ENCODE data around the gene SAP130.
A peak's percentile ranks its signal among the peaks of the same experiment; 100 is the strongest.

The SAP130 gene

GRCh38 chr2:128027801-128028667, at the start of gene SAP130:
SAP130 (minus strand) TSS chr2:128028059; CDS start chr2:128026292, 1,767 bp downstream.
- Histone ChIP-seq H3K4me1 (ENCODE audit: control insufficient read depth, insufficient read depth, low read length) (peaks cover 10% of the 10 kb centered on the region; the same call in 1 of the 2 replicates), H3K9ac (ENCODE audit: low read depth, low read length) (peak within 1 kb of the TSS; percentile 78), H3K27ac (ENCODE audit: low read depth, low read length) (peak within 1 kb of the TSS; percentile 92), H3K27me3 (ENCODE audit: control insufficient read depth, insufficient read depth, low read length) (peaks cover 10% of the 10 kb centered on the region), H3K4me3 (ENCODE audit: low read depth, low read length) (peak within 1 kb of the TSS; percentile 95), H3K36me3 (ENCODE audit: control insufficient read depth, insufficient read depth, low read length) (peaks cover 14% of the 10 kb centered on the region), H3K9me3 (ENCODE audit: control insufficient read depth, insufficient read depth, low read length) (peaks cover 11% of the 10 kb centered on the region; the same call in 1 of the 2 replicates)

DNA sequence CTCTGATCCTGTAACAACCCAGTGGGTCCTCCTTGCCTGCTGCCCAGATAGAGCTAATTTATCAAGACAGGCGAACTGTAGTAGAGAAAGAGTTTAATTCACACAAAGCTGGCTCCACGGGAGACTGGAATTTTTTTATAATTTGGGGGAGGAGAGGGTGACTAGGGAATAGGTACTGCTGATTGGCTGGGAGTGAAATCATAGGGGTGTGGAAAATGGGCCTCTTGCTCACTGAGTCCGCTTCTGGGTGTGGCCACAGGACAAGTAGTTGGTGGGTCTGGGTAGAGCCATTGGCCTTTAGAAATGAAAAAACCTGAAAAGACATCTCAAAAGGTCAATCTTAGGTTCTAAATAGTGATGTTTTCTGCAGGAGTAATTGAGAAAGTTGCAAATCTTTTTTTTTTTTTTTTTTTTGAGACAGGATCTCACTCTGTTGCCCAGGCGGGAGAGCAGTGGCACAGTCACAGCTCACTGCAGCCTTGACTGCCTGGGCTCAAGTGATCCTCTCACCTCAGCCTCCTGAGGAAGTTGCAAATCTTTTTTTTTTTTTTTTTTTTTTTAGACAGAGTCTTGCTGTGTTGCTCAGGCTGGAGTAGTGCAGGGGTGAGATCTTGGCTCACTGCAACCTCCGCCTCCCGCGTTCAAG, 48.7 kb upstream of the SAP130 start:
- no peak overlapping the region for H3K9ac ChIP-seq (ENCODE audit: low read depth, low read length)
- no peaks in the 10 kb centered on the region for H3K36me3 ChIP-seq (ENCODE audit: control insufficient read depth, insufficient read depth, low read length)
- H3K27me3 ChIP-seq (ENCODE audit: control insufficient read depth, insufficient read depth, low read length) = no peaks in the 10 kb centered on the region
- H3K4me1 ChIP-seq (ENCODE audit: control insufficient read depth, insufficient read depth, low read length) = no peaks in the 10 kb centered on the region
- H3K4me3 ChIP-seq (ENCODE audit: low read depth, low read length) = no peak overlapping the region
- H3K9me3 ChIP-seq (ENCODE audit: control insufficient read depth, insufficient read depth, low read length) = no peaks in the 10 kb centered on the region
- H3K27ac ChIP-seq (ENCODE audit: low read depth, low read length) = no peak overlapping the region

GRCh38 chr2:128073278-128073677, 45.4 kb upstream of the SAP130 start:
- Histone ChIP-seq H3K9me3 (ENCODE audit: control insufficient read depth, insufficient read depth, low read length) (no peaks in the 10 kb centered on the region), H3K36me3 (ENCODE audit: control insufficient read depth, insufficient read depth, low read length) (no peaks in the 10 kb centered on the region), H3K27me3 (ENCODE audit: control insufficient read depth, insufficient read depth, low read length) (no peaks in the 10 kb centered on the region), H3K27ac (ENCODE audit: low read depth, low read length) (no peak overlapping the region), H3K9ac (ENCODE audit: low read depth, low read length) (no peak overlapping the region), H3K4me1 (ENCODE audit: control insufficient read depth, insufficient read depth, low read length) (no peaks in the 10 kb centered on the region), H3K4me3 (ENCODE audit: low read depth, low read length) (no peak overlapping the region)

DNA sequence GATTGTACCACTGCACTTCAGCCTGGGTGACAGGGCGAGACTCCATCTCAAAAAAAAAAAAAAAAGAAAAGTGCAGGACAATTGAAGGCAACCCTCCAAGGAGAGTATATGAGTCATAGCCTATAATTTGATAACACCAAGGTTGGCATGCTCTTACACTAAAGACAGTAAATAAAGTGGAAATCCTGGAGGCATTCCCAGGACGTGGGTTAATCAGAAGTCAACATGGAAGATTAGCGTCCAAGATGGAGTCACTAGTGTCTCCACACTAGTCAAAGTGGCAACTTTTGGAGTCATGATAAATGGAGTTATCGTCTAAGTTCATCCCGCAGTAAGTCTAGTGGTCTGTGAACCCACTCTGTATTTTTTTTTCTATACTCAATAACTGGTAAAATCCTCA, 41.9 kb upstream of the SAP130 start:
- no peaks in the 10 kb centered on the region for H3K27me3 ChIP-seq (ENCODE audit: control insufficient read depth, insufficient read depth, low read length)
- H3K36me3 ChIP-seq (ENCODE audit: control insufficient read depth, insufficient read depth, low read length) = no peaks in the 10 kb centered on the region
- H3K4me1 ChIP-seq (ENCODE audit: control insufficient read depth, insufficient read depth, low read length) = no peaks in the 10 kb centered on the region
- no peak overlapping the region for H3K4me3 ChIP-seq (ENCODE audit: low read depth, low read length)
- H3K9ac ChIP-seq (ENCODE audit: low read depth, low read length) = no peak overlapping the region
- no peak overlapping the region for H3K27ac ChIP-seq (ENCODE audit: low read depth, low read length)
- H3K9me3 ChIP-seq (ENCODE audit: control insufficient read depth, insufficient read depth, low read length) = no peaks in the 10 kb centered on the region

- Histone ChIP-seq H3K27ac (ENCODE audit: low read depth, low read length) (no peak overlapping the region), H3K4me3 (ENCODE audit: low read depth, low read length) (no peak overlapping the region), H3K4me1 (ENCODE audit: control insufficient read depth, insufficient read depth, low read length) (no peaks in the 10 kb centered on the region), H3K36me3 (ENCODE audit: control insufficient read depth, insufficient read depth, low read length) (no peaks in the 10 kb centered on the region), H3K9me3 (ENCODE audit: control insufficient read depth, insufficient read depth, low read length) (no peaks in the 10 kb centered on the region), H3K27me3 (ENCODE audit: control insufficient read depth, insufficient read depth, low read length) (no peaks in the 10 kb centered on the region), H3K9ac (ENCODE audit: low read depth, low read length) (no peak overlapping the region)
These were observed 36.5 kb upstream of the SAP130 start for GRCh38 chr2:128064353-128064752.

GRCh38 chr2:128062571-128062970, 34.7 kb upstream of the SAP130 start:
- no peaks in the 10 kb centered on the region for H3K4me1 ChIP-seq (ENCODE audit: control insufficient read depth, insufficient read depth, low read length)
- no peaks in the 10 kb centered on the region for H3K27me3 ChIP-seq (ENCODE audit: control insufficient read depth, insufficient read depth, low read length)
- H3K9ac ChIP-seq (ENCODE audit: low read depth, low read length) = no peak overlapping the region
- no peak overlapping the region for H3K27ac ChIP-seq (ENCODE audit: low read depth, low read length)
- no peaks in the 10 kb centered on the region for H3K36me3 ChIP-seq (ENCODE audit: control insufficient read depth, insufficient read depth, low read length)
- H3K4me3 ChIP-seq (ENCODE audit: low read depth, low read length) = no peak overlapping the region
- H3K9me3 ChIP-seq (ENCODE audit: control insufficient read depth, insufficient read depth, low read length) = no peaks in the 10 kb centered on the region

- Histone ChIP-seq H3K36me3 (ENCODE audit: control insufficient read depth, insufficient read depth, low read length) (no peaks in the 10 kb centered on the region), H3K27ac (ENCODE audit: low read depth, low read length) (no peak overlapping the region), H3K4me3 (ENCODE audit: low read depth, low read length) (no peak overlapping the region), H3K27me3 (ENCODE audit: control insufficient read depth, insufficient read depth, low read length) (no peaks in the 10 kb centered on the region), H3K9ac (ENCODE audit: low read depth, low read length) (no peak overlapping the region), H3K9me3 (ENCODE audit: control insufficient read depth, insufficient read depth, low read length) (no peaks in the 10 kb centered on the region), H3K4me1 (ENCODE audit: control insufficient read depth, insufficient read depth, low read length) (no peaks in the 10 kb centered on the region)
These were observed 30.3 kb upstream of the SAP130 start for GRCh38 chr2:128058114-128058513.

- no peaks in the 10 kb centered on the region for H3K36me3 ChIP-seq (ENCODE audit: control insufficient read depth, insufficient read depth, low read length)
- no peaks in the 10 kb centered on the region for H3K27me3 ChIP-seq (ENCODE audit: control insufficient read depth, insufficient read depth, low read length)
- H3K27ac ChIP-seq (ENCODE audit: low read depth, low read length) = no peak overlapping the region
- no peak overlapping the region for H3K9ac ChIP-seq (ENCODE audit: low read depth, low read length)
- no peak overlapping the region for H3K4me3 ChIP-seq (ENCODE audit: low read depth, low read length)
- H3K9me3 ChIP-seq (ENCODE audit: control insufficient read depth, insufficient read depth, low read length) = no peaks in the 10 kb centered on the region
- H3K4me1 ChIP-seq (ENCODE audit: control insufficient read depth, insufficient read depth, low read length) = no peaks in the 10 kb centered on the region
These were observed 29.5 kb upstream of the SAP130 start for GRCh38 chr2:128057334-128057733.

- Histone ChIP-seq H3K9ac (ENCODE audit: low read depth, low read length) (no peak overlapping the region), H3K4me3 (ENCODE audit: low read depth, low read length) (no peak overlapping the region), H3K9me3 (ENCODE audit: control insufficient read depth, insufficient read depth, low read length) (no peaks in the 10 kb centered on the region), H3K36me3 (ENCODE audit: control insufficient read depth, insufficient read depth, low read length) (no peaks in the 10 kb centered on the region), H3K27me3 (ENCODE audit: control insufficient read depth, insufficient read depth, low read length) (no peaks in the 10 kb centered on the region), H3K4me1 (ENCODE audit: control insufficient read depth, insufficient read depth, low read length) (no peaks in the 10 kb centered on the region), H3K27ac (ENCODE audit: low read depth, low read length) (no peak overlapping the region)
These were observed 26.4 kb upstream of the SAP130 start for GRCh38 chr2:128054104-128054885.

DNA sequence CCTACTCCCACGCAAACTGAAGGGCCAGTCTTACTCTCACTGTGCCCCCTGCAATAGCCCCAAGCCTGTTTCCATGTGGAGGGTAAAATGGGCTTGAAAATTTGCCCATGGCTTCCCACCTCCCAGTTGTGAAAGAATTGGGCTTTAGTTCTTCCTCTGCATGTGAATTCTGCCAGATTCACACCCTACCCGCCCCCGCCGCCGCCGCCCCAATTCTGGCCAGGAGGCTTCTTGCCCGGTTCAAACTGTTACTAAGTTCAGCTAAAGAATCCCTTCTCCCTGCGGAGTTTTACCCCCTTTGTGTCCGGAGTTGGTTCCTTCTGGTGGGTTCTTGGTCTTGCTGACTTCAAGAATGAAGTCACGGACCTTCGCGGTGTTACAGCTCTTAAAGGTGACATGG, 25.5 kb upstream of the SAP130 start:
- H3K36me3 ChIP-seq (ENCODE audit: control insufficient read depth, insufficient read depth, low read length) = no peaks in the 10 kb centered on the region
- H3K4me1 ChIP-seq (ENCODE audit: control insufficient read depth, insufficient read depth, low read length) = no peaks in the 10 kb centered on the region
- H3K4me3 ChIP-seq (ENCODE audit: low read depth, low read length) = no peak overlapping the region
- H3K27me3 ChIP-seq (ENCODE audit: control insufficient read depth, insufficient read depth, low read length) = no peaks in the 10 kb centered on the region
- H3K27ac ChIP-seq (ENCODE audit: low read depth, low read length) = no peak overlapping the region
- H3K9ac ChIP-seq (ENCODE audit: low read depth, low read length) = no peak overlapping the region
- no peaks in the 10 kb centered on the region for H3K9me3 ChIP-seq (ENCODE audit: control insufficient read depth, insufficient read depth, low read length)
